ENCODE measurements around the gene GHRH.

DNA sequence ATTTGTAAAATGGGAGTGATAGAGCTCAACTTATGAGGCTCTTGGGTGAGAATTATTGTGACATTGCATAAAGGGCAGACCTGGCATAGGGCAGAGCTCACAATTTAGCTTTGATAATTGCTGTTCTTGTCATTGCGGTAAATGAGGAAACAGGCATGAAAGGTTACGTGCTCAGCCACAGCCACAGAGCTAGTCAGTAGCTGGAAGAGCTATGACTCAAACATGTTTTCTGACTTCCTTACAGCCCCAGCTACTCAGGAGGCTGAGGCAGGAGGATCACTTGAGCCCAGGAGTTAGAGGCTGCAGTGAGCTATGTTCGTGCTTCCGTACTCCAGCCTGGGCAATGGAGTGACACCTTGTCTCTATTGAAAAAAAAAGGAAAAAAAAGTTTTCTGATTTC lies 3.5 kb upstream of the GHRH start:
- TF ChIP-seq ZBTB7A (IDR thresholded peaks at IDR 0.05; ENCODE audit: low read depth) (no peak), TAF1 (IDR thresholded peaks at IDR 0.05; ENCODE audit: low read depth) (no peak), YY1 (IDR thresholded peaks at IDR 0.05; ENCODE audit: low read depth) (no peak), EP300 (IDR thresholded peaks at IDR 0.05; ENCODE audit: borderline replicate concordance) (no peak), RAD21 (IDR thresholded peaks at IDR 0.05; ENCODE audit: low read depth) (no peak), TEAD4 (IDR thresholded peaks at IDR 0.05) (no peak), FOXM1 (IDR thresholded peaks at IDR 0.05; ENCODE audit: borderline replicate concordance, low read depth) (no peak)
- TF ChIP-seq, protein P1, sequence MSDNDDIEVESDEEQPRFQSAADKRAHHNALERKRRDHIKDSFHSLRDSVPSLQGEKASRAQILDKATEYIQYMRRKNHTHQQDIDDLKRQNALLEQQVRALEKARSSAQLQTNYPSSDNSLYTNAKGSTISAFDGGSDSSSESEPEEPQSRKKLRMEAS (IDR thresholded peaks at IDR 0.05) = no peak
